SH-SY5Y (cell line): ENCODE measurements around the gene ATP8A2.

Experiments
- GATA2 ChIP-seq: IDR thresholded peaks from 2 replicates; pipeline ENCODE4 v1.6.1; 2011; ENCODE audit warnings: mild to moderate bottlenecking, low read depth, low read length
- GATA3 ChIP-seq: IDR thresholded peaks from 2 replicates; pipeline ENCODE4 v1.6.1; 2011; ENCODE audit warnings: low read depth, mild to moderate bottlenecking, low read length, moderate library complexity

DNA sequence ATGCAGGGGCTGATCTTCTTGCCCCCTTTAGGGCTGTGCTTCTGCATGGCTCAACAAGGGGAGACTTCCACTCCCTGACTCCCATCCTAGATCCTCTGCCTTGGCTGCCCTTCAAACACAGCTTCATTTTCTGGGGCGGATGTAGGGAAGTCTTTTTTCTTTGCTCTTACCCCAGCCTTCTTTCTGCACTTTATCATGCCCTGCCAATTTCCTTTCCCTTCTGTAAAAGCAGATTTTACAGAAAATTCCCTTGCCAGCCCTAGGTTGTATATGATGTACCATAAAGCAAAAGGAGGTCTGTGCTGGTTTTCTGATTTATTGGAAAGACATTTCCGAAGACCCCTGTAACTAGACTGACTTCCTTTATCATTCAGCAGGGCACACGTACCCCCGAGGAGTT, 396.6 kb downstream of the ATP8A2 start:
- TF ChIP-seq GATA3 (no peak), GATA2 (no peak)
